Ecto neural progenitor cell (in vitro differentiated cells): ENCODE measurements around the gene C6orf47.

Experiments used
- DNase-seq: peaks from one replicate; pipeline ENCODE4 v3.0.0-alpha.2; 2018; ENCODE audit warnings: low spot score

C6orf47 gene

GRCh38 chr6:31636698-31637596, 23.6 kb downstream of the C6orf47 start:
- DNase-seq = no peak

- DNase-seq = no peak
Measured at GRCh38 chr6:31634969-31635575, 25.5 kb downstream of the C6orf47 start.

GRCh38 chr6:31634131-31634530, 26.4 kb downstream of the C6orf47 start:
- no peak for DNase-seq

- no peak for DNase-seq
Measured at GRCh38 chr6:31633447-31633846, 27.1 kb downstream of the C6orf47 start.

GRCh38 chr6:31632279-31632946, 28.2 kb downstream of the C6orf47 start:
- no peak for DNase-seq

- no peak for DNase-seq
Measured at GRCh38 chr6:31631681-31632278, 28.8 kb downstream of the C6orf47 start.

GRCh38 chr6:31631209-31631608, 29.4 kb downstream of the C6orf47 start:
- DNase-seq = no peak

- no peak for DNase-seq
Measured at GRCh38 chr6:31630177-31630934, 30.2 kb downstream of the C6orf47 start.

GRCh38 chr6:31629014-31629413, 31.6 kb downstream of the C6orf47 start:
- DNase-seq = no peak

GRCh38 chr6:31627690-31628287, 32.8 kb downstream of the C6orf47 start:
- DNase-seq = no peak

GRCh38 chr6:31626952-31627351, 33.6 kb downstream of the C6orf47 start:
- no peak for DNase-seq

GRCh38 chr6:31624070-31624469, 36.5 kb downstream of the C6orf47 start:
- no peak for DNase-seq

- no peak for DNase-seq
Measured at GRCh38 chr6:31622684-31623091, 37.9 kb downstream of the C6orf47 start.

GRCh38 chr6:31621991-31622390, 38.6 kb downstream of the C6orf47 start:
- no peak for DNase-seq

GRCh38 chr6:31621320-31621939, 39.1 kb downstream of the C6orf47 start:
- no peak for DNase-seq

GRCh38 chr6:31620586-31621319, 39.8 kb downstream of the C6orf47 start, which contains the start of gene PRRC2A:
Gene PRRC2A (plus strand): TSS chr6:31620715. CDS start chr6:31622790, 2,075 bp downstream.
- DNase-seq = peak; percentile 97

- DNase-seq = peak; percentile 95
Measured at GRCh38 chr6:31619805-31620585, 40.6 kb downstream of the C6orf47 start.

GRCh38 chr6:31617010-31617409, 43.6 kb downstream of the C6orf47 start:
- DNase-seq = no peak

GRCh38 chr6:31615748-31616147, 44.8 kb downstream of the C6orf47 start:
- no peak for DNase-seq
